ENCODE measurements around the gene BRMS1L.

- TF ChIP-seq CTCF (IDR thresholded peaks at IDR 0.05) (no peak), POLR2A (IDR thresholded peaks at IDR 0.05) (no peak)
Observed at GRCh38 chr14:35881280-35881679, 55.1 kb downstream of the BRMS1L start.

Data from body of pancreas (tissue), 4 donors.